Spleen (tissue), 11 donors: Measurements from ENCODE around the gene UHRF1. TPM values are rescaled to one million over a fixed set of nuclear protein-coding genes. Genes with fewer than 3 reads are reported as not detected.

Experiments
- DNase-seq: peaks from one replicate; pipeline ENCODE4 v3.0.0-alpha.2; 2020
- H3K27ac ChIP-seq, 8 donors: fragments of 200-600 bp; sonication (generic) in 7 of 8; 1 replicate in 4 of 8; 2 replicates in 4 of 8; pipeline versions ENCODE4 v1.5.0 to v1.8.0; 2016 to 2021; ENCODE audit warnings: inconsistent platforms in 4 of 8, mild to moderate bottlenecking in 4 of 8, moderate library complexity in 1 of 8
- H3K27me3 ChIP-seq, 7 donors: fragments of 200-600 bp; sonication (generic) in 6 of 7; replicated peaks in 1 of 7; 1 replicate in 4 of 7; 2 replicates in 3 of 7; pipeline versions ENCODE4 v1.5.0 to v1.8.0; 2016 to 2021; ENCODE audit warnings: inconsistent platforms in 3 of 7, mild to moderate bottlenecking in 1 of 7
- H3K36me3 ChIP-seq, 6 donors: fragments of 200-600 bp; sonication (generic) in 5 of 6; 1 replicate in 4 of 6; 2 replicates in 2 of 6; pipeline versions ENCODE4 v1.5.0 to v1.8.0; 2016 to 2021; ENCODE audit warnings: inconsistent platforms in 2 of 6
- H3K4me1 ChIP-seq, 6 donors: fragments of 200-600 bp; sonication (generic) in 5 of 6; 1 replicate in 3 of 6; 2 replicates in 3 of 6; pipeline versions ENCODE4 v1.5.0 to v1.8.0; 2016 to 2021; ENCODE audit warnings: inconsistent platforms in 3 of 6
- H3K4me3 ChIP-seq, 8 donors: fragments of 200-600 bp; sonication (generic) in 7 of 8; 1 replicate in 4 of 8; 2 replicates in 4 of 8; pipeline versions ENCODE4 v1.5.0 to v1.8.0; 2016 to 2021; ENCODE audit warnings: inconsistent platforms in 4 of 8, mild to moderate bottlenecking in 4 of 8, moderate library complexity in 2 of 8
- H3K9me3 ChIP-seq, 8 donors: fragments of 200-600 bp; sonication (generic) in 7 of 8; 1 replicate in 4 of 8; 2 replicates in 4 of 8; pipeline versions ENCODE4 v1.5.0 to v1.8.0; 2016 to 2021; ENCODE audit warnings: inconsistent platforms in 4 of 8
- CTCF ChIP-seq, 11 experiments: fragments of 200-600 bp in 7 of 11; fragments of 450-650 bp in 4 of 11; sonication (generic) in 4 of 11; IDR thresholded peaks in 8 of 11; conservative IDR thresholded peaks in 3 of 11; 1 replicate in 7 of 11; 2 replicates in 4 of 11; pipeline versions ENCODE4 v1.4.0 to v1.8.0; 2016 to 2021; ENCODE audit warnings: antibody characterized with exemption in 11 of 11, inconsistent platforms in 4 of 11, mild to moderate bottlenecking in 1 of 11
- POLR2A ChIP-seq, 3 donors: fragments of 450-650 bp; IDR thresholded peaks; one replicate each; pipeline ENCODE4 v1.5.1; 2017; ENCODE audit warnings: antibody characterized with exemption in 3 of 3, mild to moderate bottlenecking in 1 of 3
- POLR2AphosphoS5 ChIP-seq, 3 donors: sonication (generic); formaldehyde crosslinking; IDR thresholded peaks; one replicate each; pipeline ENCODE4 v1.5.1; 2017; ENCODE audit warnings: antibody characterized with exemption in 3 of 3
- WGBS, 5 donors: extraction: QIAGEN DNeasy Blood & Tissue Kit in 3 of 5; methylation state at CpG; one replicate each; pipeline versions ENCODE4 v1.1.5 to v1.1.7; 2013 to 2018; 5-methylcytosine and 5-hydroxymethylcytosine counted together
- intact Hi-C: fragments of 100-400 bp; cut with DNase I; formaldehyde crosslinking; loops from one replicate; pipeline ENCODE4 v1.15.0; 2023; ENCODE audit warnings: low total_unique reads
- polyA plus RNA-seq, 3 donors: library from polyadenylated mRNA; stranded (reverse); fragments of 200-250 nt; gene quantifications; one replicate each; pipeline ENCODE4 v1.2.1, GENCODE V29; 2013
- total RNA-seq, 7 donors: library from RNA; depleted of rRNA in 3 of 7; stranded (reverse); fragments of >200 nt in 3 of 7; fragmentation: NEBNext Ultra II Directional in 4 of 7; extraction: Animal tissue kit (Norgen Biotek cat#: 25700) in 4 of 7; gene quantifications; one replicate each; pipeline versions ENCODE4 v1.1.0 to v1.2.1, GENCODE V29; 2016 to 2021
- donor health status: healthy with polysubstance abuse.
- donor health status: DM: no; HTN: no; CAD: no; lungs with moderate emphysema.
- donor health status: DM: no; HTN: no; CAD: no.
- donor health status: Bipolar disorder and iron deficiency.
- donor health status: healthy.
- donor health status: DM: no; HTN: no; CAD: no.
- donor health status: DM: yes; HTN: yes; CAD: no.

UHRF1 gene
- total and polyA plus RNA-seq, 10 donors = 1.5 to 10.8 (median 4.6) TPM

GRCh38 chr19:4990306-4990705 lies 81.0 kb downstream of the UHRF1 start:
- Histone ChIP-seq H3K4me3 (no peak overlapping the region), H3K27me3 (no peaks in the 10 kb centered on the region), H3K4me1 (peaks cover 0 to 63% (median 13%) of the 10 kb centered on the region in 6 donors), H3K36me3 (peaks cover 0 to 29% (median 0%) of the 10 kb centered on the region in 6 donors), H3K9me3 (peaks cover 0 to 21% (median 13%) of the 10 kb centered on the region in 8 donors), H3K27ac (peak overlapping the region in 1 of 8 donors; percentile 11)
- DNase-seq = no peak
- WGBS, 5 donors = 69 to 80% (median 79%) methylated on average over 7 of the region's 7 CpGs
- intact Hi-C loops = no loop called here
- TF ChIP-seq CTCF (IDR thresholded peaks at IDR 0.05 in 8 of 11, conservative IDR thresholded peaks at IDR 0.05 in 3 of 11) (no peak), POLR2A (IDR thresholded peaks at IDR 0.05) (no peak), POLR2AphosphoS5 (IDR thresholded peaks at IDR 0.05) (no peak)

GRCh38 chr19:4991538-4991937 lies 82.2 kb downstream of the UHRF1 start:
- TF ChIP-seq POLR2AphosphoS5 (IDR thresholded peaks at IDR 0.05) (no peak), POLR2A (IDR thresholded peaks at IDR 0.05) (no peak), CTCF (IDR thresholded peaks at IDR 0.05 in 8 of 11, conservative IDR thresholded peaks at IDR 0.05 in 3 of 11) (no peak)
- Histone ChIP-seq H3K27me3 (no peaks in the 10 kb centered on the region), H3K9me3 (peaks cover 0 to 21% (median 13%) of the 10 kb centered on the region in 8 donors), H3K36me3 (peaks cover 0 to 38% (median 3%) of the 10 kb centered on the region in 6 donors), H3K4me3 (no peak overlapping the region), H3K4me1 (peaks cover 0 to 54% (median 13%) of the 10 kb centered on the region in 6 donors), H3K27ac (no peak overlapping the region)
- 76 to 89% (median 85%) methylated on average over 9 of the region's 9 CpGs for WGBS, 5 donors
- intact Hi-C loops = no loop called here
- DNase-seq = no peak

GRCh38 chr19:4991996-4992698 lies 82.8 kb downstream of the UHRF1 start:
- Histone ChIP-seq H3K4me1 (peaks cover 0 to 48% (median 13%) of the 10 kb centered on the region in 6 donors), H3K27ac (no peak overlapping the region), H3K4me3 (no peak overlapping the region), H3K27me3 (no peaks in the 10 kb centered on the region), H3K9me3 (peaks cover 0 to 21% (median 13%) of the 10 kb centered on the region in 8 donors), H3K36me3 (peaks cover 0 to 40% (median 6%) of the 10 kb centered on the region in 6 donors)
- intact Hi-C loops = no loop called here
- DNase-seq = no peak
- 85 to 96% (median 93%) methylated on average over 13 of the region's 13 CpGs for WGBS, 5 donors
- TF ChIP-seq POLR2AphosphoS5 (IDR thresholded peaks at IDR 0.05) = no peak
- TF ChIP-seq POLR2A (IDR thresholded peaks at IDR 0.05) = no peak
- no peak for TF ChIP-seq CTCF (IDR thresholded peaks at IDR 0.05 in 8 of 11, conservative IDR thresholded peaks at IDR 0.05 in 3 of 11)

GRCh38 chr19:4993683-4994082 lies 84.4 kb downstream of the UHRF1 start:
- H3K4me1 ChIP-seq = peaks cover 0 to 33% (median 6%) of the 10 kb centered on the region in 6 donors
- TF ChIP-seq POLR2A (IDR thresholded peaks at IDR 0.05) = no peak
- TF ChIP-seq CTCF (IDR thresholded peaks at IDR 0.05 in 8 of 11, conservative IDR thresholded peaks at IDR 0.05 in 3 of 11) = no peak
- no peak for TF ChIP-seq POLR2AphosphoS5 (IDR thresholded peaks at IDR 0.05)
- peaks cover 0 to 55% (median 6%) of the 10 kb centered on the region in 6 donors for H3K36me3 ChIP-seq
- H3K27me3 ChIP-seq = no peaks in the 10 kb centered on the region
- 82 to 91% (median 86%) methylated on average over 3 of the region's 3 CpGs for WGBS, 5 donors
- intact Hi-C loops = no loop called here
- H3K9me3 ChIP-seq = peaks cover 0 to 21% (median 13%) of the 10 kb centered on the region in 8 donors
- DNase-seq = no peak
- H3K27ac ChIP-seq = no peak overlapping the region
- no peak overlapping the region for H3K4me3 ChIP-seq
